IMR-90 (cell line): ENCODE results near the gene TGM1.

Experiments
- BHLHE40 ChIP-seq: fragments of 150-350 bp; IDR thresholded peaks from 2 replicates; pipeline ENCODE4 v1.6.1; 2016; ENCODE audit warnings: mild to moderate bottlenecking, low read depth, low read length
- CEBPB ChIP-seq: IDR thresholded peaks from 2 replicates; pipeline ENCODE4 v1.6.1; 2012; ENCODE audit warnings: low read depth, low read length, improper control_type of control experiment
- CHD1 ChIP-seq: IDR thresholded peaks from 2 replicates; pipeline ENCODE4 v1.6.1; 2012; ENCODE audit warnings: low read depth, low read length, improper control_type of control experiment
- FOS ChIP-seq: fragments of 150-350 bp; IDR thresholded peaks from 2 replicates; pipeline ENCODE4 v1.6.1; 2016; ENCODE audit warnings: low read depth, low read length
- MXI1 ChIP-seq: IDR thresholded peaks from 2 replicates; pipeline ENCODE4 v1.6.1; 2012; ENCODE audit warnings: low read depth, mild to moderate bottlenecking, low read length, moderate library complexity, borderline replicate concordance
- NFE2L2 ChIP-seq: fragments of 150-350 bp; IDR thresholded peaks from 2 replicates; pipeline ENCODE4 v1.6.1; 2016; ENCODE audit warnings: low read depth, mild to moderate bottlenecking, low read length
- POLR2A ChIP-seq: IDR thresholded peaks from 2 replicates; pipeline ENCODE4 v1.6.1; 2012; ENCODE audit warnings: mild to moderate bottlenecking, low read depth, low read length
- RAD21 ChIP-seq: IDR thresholded peaks from 2 replicates; pipeline ENCODE4 v1.6.1; 2012; ENCODE audit warnings: low read length, improper control_type of control experiment
- RFX5 ChIP-seq: IDR thresholded peaks from 2 replicates; pipeline ENCODE4 v1.8.0; 2012; ENCODE audit warnings: low read depth, mild to moderate bottlenecking, low read length, moderate library complexity
- TF ChIP-seq, protein P1 (sequence below): conservative IDR thresholded peaks from 2 replicates; pipeline ENCODE4 v1.5.1; 2012; ENCODE audit warnings: mild to moderate bottlenecking, low read depth, low read length, improper control_type of control experiment
- TF ChIP-seq, protein P2 (sequence below): fragments of 150-350 bp; IDR thresholded peaks from 2 replicates; pipeline ENCODE4 v1.6.1; 2017; ENCODE audit warnings: mild to moderate bottlenecking, antibody characterized with exemption, low read length, low read depth
- TF ChIP-seq, protein P3 (sequence below): fragments of 150-350 bp; IDR thresholded peaks from 2 replicates; pipeline ENCODE4 v1.6.1; 2016; ENCODE audit warnings: low read depth, mild to moderate bottlenecking, low read length, moderate library complexity, borderline replicate concordance

DNA sequence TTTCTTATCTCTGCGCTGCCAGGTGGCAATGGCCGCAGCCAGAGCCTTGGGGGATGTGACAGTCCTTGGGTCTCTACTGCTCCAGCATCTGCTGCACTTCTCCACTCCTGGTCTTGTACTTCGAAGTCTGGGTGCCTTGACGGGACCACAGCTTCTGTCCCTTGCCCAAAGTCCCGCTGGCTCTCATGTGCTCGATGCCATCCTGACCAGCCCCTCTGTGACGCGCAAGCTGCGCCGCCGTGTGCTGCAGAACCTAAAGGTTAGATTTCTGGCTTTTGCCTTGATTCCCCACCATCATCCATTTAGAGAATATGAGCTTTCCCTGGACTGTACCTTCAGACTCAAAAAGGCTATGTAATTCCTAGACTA, 41.0 kb upstream of the TGM1 start:
- TF ChIP-seq, protein P1, sequence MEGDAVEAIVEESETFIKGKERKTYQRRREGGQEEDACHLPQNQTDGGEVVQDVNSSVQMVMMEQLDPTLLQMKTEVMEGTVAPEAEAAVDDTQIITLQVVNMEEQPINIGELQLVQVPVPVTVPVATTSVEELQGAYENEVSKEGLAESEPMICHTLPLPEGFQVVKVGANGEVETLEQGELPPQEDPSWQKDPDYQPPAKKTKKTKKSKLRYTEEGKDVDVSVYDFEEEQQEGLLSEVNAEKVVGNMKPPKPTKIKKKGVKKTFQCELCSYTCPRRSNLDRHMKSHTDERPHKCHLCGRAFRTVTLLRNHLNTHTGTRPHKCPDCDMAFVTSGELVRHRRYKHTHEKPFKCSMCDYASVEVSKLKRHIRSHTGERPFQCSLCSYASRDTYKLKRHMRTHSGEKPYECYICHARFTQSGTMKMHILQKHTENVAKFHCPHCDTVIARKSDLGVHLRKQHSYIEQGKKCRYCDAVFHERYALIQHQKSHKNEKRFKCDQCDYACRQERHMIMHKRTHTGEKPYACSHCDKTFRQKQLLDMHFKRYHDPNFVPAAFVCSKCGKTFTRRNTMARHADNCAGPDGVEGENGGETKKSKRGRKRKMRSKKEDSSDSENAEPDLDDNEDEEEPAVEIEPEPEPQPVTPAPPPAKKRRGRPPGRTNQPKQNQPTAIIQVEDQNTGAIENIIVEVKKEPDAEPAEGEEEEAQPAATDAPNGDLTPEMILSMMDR = no peak
- no peak for TF ChIP-seq POLR2A
- no peak for TF ChIP-seq NFE2L2
- TF ChIP-seq RFX5 = no peak
- no peak for TF ChIP-seq RAD21
- no peak for TF ChIP-seq CHD1
- no peak for TF ChIP-seq FOS
- TF ChIP-seq, protein P2, sequence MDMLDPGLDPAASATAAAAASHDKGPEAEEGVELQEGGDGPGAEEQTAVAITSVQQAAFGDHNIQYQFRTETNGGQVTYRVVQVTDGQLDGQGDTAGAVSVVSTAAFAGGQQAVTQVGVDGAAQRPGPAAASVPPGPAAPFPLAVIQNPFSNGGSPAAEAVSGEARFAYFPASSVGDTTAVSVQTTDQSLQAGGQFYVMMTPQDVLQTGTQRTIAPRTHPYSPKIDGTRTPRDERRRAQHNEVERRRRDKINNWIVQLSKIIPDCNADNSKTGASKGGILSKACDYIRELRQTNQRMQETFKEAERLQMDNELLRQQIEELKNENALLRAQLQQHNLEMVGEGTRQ = no peak
- TF ChIP-seq, protein P3, sequence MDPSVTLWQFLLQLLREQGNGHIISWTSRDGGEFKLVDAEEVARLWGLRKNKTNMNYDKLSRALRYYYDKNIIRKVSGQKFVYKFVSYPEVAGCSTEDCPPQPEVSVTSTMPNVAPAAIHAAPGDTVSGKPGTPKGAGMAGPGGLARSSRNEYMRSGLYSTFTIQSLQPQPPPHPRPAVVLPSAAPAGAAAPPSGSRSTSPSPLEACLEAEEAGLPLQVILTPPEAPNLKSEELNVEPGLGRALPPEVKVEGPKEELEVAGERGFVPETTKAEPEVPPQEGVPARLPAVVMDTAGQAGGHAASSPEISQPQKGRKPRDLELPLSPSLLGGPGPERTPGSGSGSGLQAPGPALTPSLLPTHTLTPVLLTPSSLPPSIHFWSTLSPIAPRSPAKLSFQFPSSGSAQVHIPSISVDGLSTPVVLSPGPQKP = no peak
- no peak for TF ChIP-seq BHLHE40
- TF ChIP-seq CEBPB = no peak
- TF ChIP-seq MXI1 = no peak
